Activated naive CD4-positive, alpha-beta T cell treated with anti-CD3 and anti-CD28 coated beads, Interleukin-2, amount 10 ng/mL, durations not matched to agents 7 days and 5 days (primary cell): Measurements from ENCODE around the gene AOPEP.

Experiments used
- CTCF ChIA-PET: fragments of 350-600 bp; sonication (Branson Sonifier 250); formaldehyde crosslinking; loops from one replicate; lab custom pipeline; 2021; ENCODE audit warnings: antibody characterized with exemption; lab: Charles Lee
- DNase-seq: peaks from one replicate; pipeline ENCODE4 v3.0.0-alpha.2; 2020
- H3K27ac Mint-ChIP-seq: one replicate; pipeline ENCODE4 v1.8.0; 2021; ENCODE audit warnings: mild to moderate bottlenecking, moderate library complexity, mixed read lengths
- H3K27me3 Mint-ChIP-seq: one replicate; pipeline ENCODE4 v1.8.0; 2021; ENCODE audit warnings: mild to moderate bottlenecking, mixed read lengths
- H3K36me3 Mint-ChIP-seq: one replicate; pipeline ENCODE4 v1.8.0; 2021; ENCODE audit warnings: mixed read lengths
- H3K4me1 Mint-ChIP-seq: one replicate; pipeline ENCODE4 v1.8.0; 2021; ENCODE audit warnings: mixed read lengths
- H3K4me3 Mint-ChIP-seq: one replicate; pipeline ENCODE4 v1.8.0; 2021; ENCODE audit warnings: mild to moderate bottlenecking, moderate library complexity, mixed read lengths
- H3K9me3 Mint-ChIP-seq: one replicate; pipeline ENCODE4 v1.8.0; 2021; ENCODE audit warnings: mixed read lengths

Gene AOPEP

GRCh38 chr9:95045751-95046150 lies 319.3 kb downstream of the AOPEP start:
- CTCF ChIA-PET, result interaction anchor here (1.2 kb wide), 1 partner anchor 21 kb away, joined by 3 read pairs; no protein-coding TSS in a partner anchor
- H3K4me1 Mint-ChIP-seq, result peaks cover 14% of the 10 kb centered on the region
- H3K4me3 Mint-ChIP-seq, result no peak overlapping the region
- DNase-seq, result no peak
- H3K27ac Mint-ChIP-seq, result no peak overlapping the region
- H3K9me3 Mint-ChIP-seq, result no peaks in the 10 kb centered on the region
- H3K27me3 Mint-ChIP-seq, result peaks cover 40% of the 10 kb centered on the region
- H3K36me3 Mint-ChIP-seq, result no peaks in the 10 kb centered on the region

DNA sequence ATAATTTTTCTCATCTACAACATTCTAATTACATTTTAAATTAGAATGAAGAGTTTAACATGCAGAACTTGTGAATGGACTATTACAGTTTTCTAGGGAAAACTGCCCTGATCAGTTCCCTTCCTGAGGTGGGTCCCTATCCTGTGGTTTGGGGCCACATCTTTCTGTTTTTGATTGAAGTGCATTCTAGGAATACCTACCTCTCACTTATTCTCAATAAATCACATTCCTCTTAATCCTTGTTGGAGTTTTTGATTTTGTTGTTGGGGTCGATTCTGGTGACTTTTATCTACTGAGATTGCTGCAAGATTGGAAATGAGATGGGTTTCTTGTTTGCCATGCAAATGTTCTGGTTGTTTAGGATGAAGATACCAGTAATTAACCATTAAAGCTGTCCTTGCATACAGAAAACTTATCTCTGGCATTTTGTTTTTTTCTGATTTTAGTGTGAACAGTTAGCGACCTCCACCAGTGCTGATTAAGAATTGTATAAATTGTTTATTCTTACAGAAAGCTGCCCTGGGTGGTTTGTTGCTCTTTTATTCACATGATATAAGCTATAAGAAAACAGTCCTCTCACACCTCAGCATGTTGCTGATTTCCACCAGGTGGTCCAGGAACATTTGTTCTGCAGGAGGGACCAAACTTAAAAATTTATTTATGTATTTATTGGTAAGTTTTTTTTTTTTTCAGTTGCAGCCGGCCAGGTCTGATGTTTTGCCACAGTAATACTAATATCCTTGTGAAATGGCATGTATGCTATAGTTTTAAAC lies 321.1 kb downstream of the AOPEP start:
- Mint-ChIP-seq H3K9me3 (no peaks in the 10 kb centered on the region), H3K4me3 (peak overlapping the region; percentile 58), H3K27ac (no peak overlapping the region), H3K36me3 (no peaks in the 10 kb centered on the region), H3K27me3 (peaks cover 44% of the 10 kb centered on the region), H3K4me1 (peaks cover 14% of the 10 kb centered on the region)
- no peak for DNase-seq
- CTCF ChIA-PET, result no interaction called here

GRCh38 chr9:95048225-95049087 lies 322.0 kb downstream of the AOPEP start:
- peak overlapping the region; percentile 69 for H3K4me3 Mint-ChIP-seq
- peaks cover 14% of the 10 kb centered on the region for H3K4me1 Mint-ChIP-seq
- H3K27ac Mint-ChIP-seq, result no peak overlapping the region
- peaks cover 44% of the 10 kb centered on the region for H3K27me3 Mint-ChIP-seq
- peak; percentile 55 for DNase-seq
- no peaks in the 10 kb centered on the region for H3K36me3 Mint-ChIP-seq
- no peaks in the 10 kb centered on the region for H3K9me3 Mint-ChIP-seq
- CTCF ChIA-PET, result interaction anchor here (1.2 kb wide), 1 partner anchor 167 kb away, joined by 3 read pairs; no protein-coding TSS in a partner anchor

DNA sequence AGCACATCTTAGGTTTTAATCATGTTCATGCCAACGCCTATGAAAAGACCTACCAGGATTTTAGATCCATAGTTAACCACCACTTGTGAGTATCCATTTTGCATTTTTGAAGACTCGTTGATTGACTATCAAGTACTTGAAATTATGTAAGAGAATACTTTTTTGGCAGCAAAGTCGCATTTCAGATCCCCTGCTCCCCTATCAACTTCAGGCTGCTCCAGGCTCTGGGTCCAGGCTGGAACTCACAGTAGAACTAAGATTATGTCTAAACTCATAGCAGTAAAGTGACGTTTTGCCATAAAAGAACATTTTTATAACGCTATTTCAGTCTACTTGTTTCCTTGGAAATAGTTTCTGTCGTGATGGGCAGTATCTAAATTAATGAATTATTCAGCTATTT lies 323.3 kb downstream of the AOPEP start:
- CTCF ChIA-PET, result interaction anchor here (1.2 kb wide), 1 partner anchor 168 kb away, joined by 3 read pairs; no protein-coding TSS in a partner anchor
- Mint-ChIP-seq H3K27ac (no peak overlapping the region), H3K4me3 (no peak overlapping the region), H3K27me3 (peaks cover 47% of the 10 kb centered on the region), H3K4me1 (peaks cover 14% of the 10 kb centered on the region), H3K9me3 (no peaks in the 10 kb centered on the region), H3K36me3 (no peaks in the 10 kb centered on the region)
- no peak for DNase-seq

DNA sequence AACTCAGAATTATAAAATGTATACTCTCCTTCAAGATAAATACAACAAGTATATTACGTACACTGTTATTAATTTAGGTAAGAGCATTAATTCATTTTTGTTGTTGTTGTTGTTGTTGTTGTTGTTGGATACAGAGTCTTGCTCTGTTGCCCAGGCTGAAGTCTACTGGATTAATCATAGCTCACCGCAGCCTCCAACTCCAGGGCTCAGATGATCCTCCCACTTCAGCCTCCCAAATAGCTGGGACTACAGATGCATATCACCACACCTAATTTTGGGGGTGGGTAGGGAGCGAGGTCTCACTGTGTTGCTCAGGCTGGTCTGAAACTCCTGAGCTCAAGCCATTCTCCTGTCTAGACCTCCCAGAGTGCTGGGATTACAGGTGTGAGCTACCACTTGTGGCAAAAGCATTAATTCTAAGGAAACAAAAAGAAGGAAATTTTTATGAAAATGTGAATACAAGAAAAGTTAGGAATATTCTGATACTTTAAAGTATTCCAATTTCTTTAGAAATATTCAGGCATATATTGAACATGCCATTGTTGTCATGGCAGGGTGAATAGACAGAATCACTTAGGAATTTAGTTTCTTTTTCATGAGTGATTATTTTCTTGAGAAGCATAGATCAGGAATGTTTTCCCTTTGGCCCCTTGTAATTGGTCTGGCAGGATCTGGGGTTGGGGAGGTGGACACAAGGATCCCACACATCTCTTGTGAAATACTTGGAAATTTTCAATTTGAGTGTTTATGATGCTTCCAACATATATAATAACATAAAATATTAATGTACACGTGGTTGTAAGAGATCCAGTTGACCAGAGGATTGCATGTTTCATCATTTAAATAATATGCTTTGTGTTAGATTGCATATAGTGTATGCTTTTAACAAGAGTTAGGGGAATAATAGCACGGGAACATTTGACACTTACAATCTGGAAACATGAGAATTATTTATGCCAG lies 327.4 kb downstream of the AOPEP start:
- no peak overlapping the region for H3K4me3 Mint-ChIP-seq
- peaks cover 6% of the 10 kb centered on the region for H3K4me1 Mint-ChIP-seq
- no peaks in the 10 kb centered on the region for H3K9me3 Mint-ChIP-seq
- DNase-seq, result no peak
- H3K36me3 Mint-ChIP-seq, result no peaks in the 10 kb centered on the region
- peaks cover 23% of the 10 kb centered on the region for H3K27me3 Mint-ChIP-seq
- CTCF ChIA-PET, result interaction anchor here (0.8 kb wide), 1 partner anchor 214 kb away, joined by 3 read pairs; no protein-coding TSS in a partner anchor
- no peak overlapping the region for H3K27ac Mint-ChIP-seq

DNA sequence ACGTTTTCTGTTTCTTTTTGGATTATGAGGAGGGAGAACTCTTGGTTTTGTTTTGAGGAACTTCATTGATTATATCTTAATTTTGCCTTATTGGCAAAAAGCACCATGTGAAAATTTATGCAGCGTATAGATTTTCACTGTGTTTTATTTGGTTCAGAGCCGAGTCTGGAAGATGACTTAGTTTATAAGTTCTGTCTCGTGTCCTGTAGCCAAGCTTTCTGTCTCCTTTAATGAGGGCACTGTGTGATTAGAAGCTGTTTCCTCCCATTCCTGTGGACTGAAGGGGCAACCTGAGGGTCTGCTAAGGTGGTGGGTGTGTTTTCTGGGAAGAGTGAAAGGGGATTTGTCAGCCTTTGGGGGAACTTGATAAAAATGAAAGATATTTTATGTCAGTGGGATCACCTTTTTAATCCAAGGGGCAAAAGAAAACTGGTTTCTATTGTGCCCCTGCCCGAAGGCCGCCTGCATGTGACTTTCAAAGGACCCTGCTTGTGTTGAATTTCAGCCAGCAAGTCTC lies 328.9 kb downstream of the AOPEP start:
- no peak for DNase-seq

GRCh38 chr9:95055851-95056551 lies 329.5 kb downstream of the AOPEP start:
- CTCF ChIA-PET, result no interaction called here
- Mint-ChIP-seq H3K36me3 (no peaks in the 10 kb centered on the region), H3K4me3 (no peak overlapping the region), H3K4me1 (no peaks in the 10 kb centered on the region), H3K27me3 (peaks cover 5% of the 10 kb centered on the region), H3K27ac (no peak overlapping the region), H3K9me3 (no peaks in the 10 kb centered on the region)
- DNase-seq, result no peak

More for the DNA sequence above, 328.9 kb downstream of the AOPEP start:
- CTCF ChIA-PET, result no interaction called here
- peaks cover 11% of the 10 kb centered on the region for H3K27me3 Mint-ChIP-seq
- H3K36me3 Mint-ChIP-seq, result no peaks in the 10 kb centered on the region
- no peaks in the 10 kb centered on the region for H3K4me1 Mint-ChIP-seq
- H3K4me3 Mint-ChIP-seq, result no peak overlapping the region
- H3K27ac Mint-ChIP-seq, result no peak overlapping the region
- no peaks in the 10 kb centered on the region for H3K9me3 Mint-ChIP-seq

DNA sequence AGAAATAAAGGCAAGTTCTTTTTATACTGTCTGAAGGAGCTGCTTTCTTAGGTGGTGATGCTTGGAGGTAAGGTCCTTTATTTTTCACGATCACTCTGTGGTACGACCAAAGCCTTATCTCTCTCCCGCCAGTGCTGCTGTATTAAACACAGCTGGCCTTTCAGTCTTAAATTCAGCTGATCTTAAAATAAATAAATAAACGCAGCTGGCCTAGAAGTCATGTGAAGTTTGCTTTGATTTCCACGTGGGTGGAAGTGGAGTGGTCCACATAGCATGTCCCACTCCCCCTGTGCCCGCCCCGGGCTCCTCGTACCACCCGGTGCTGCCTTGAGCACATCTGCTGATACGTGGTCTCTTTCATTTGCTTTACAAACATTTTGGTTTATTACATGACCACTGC lies 330.6 kb downstream of the AOPEP start:
- CTCF ChIA-PET, result no interaction called here
- Mint-ChIP-seq H3K27me3 (peaks cover 3% of the 10 kb centered on the region), H3K9me3 (no peaks in the 10 kb centered on the region), H3K27ac (no peak overlapping the region), H3K4me3 (no peak overlapping the region), H3K36me3 (no peaks in the 10 kb centered on the region), H3K4me1 (peaks cover 4% of the 10 kb centered on the region)
- DNase-seq, result no peak

DNA sequence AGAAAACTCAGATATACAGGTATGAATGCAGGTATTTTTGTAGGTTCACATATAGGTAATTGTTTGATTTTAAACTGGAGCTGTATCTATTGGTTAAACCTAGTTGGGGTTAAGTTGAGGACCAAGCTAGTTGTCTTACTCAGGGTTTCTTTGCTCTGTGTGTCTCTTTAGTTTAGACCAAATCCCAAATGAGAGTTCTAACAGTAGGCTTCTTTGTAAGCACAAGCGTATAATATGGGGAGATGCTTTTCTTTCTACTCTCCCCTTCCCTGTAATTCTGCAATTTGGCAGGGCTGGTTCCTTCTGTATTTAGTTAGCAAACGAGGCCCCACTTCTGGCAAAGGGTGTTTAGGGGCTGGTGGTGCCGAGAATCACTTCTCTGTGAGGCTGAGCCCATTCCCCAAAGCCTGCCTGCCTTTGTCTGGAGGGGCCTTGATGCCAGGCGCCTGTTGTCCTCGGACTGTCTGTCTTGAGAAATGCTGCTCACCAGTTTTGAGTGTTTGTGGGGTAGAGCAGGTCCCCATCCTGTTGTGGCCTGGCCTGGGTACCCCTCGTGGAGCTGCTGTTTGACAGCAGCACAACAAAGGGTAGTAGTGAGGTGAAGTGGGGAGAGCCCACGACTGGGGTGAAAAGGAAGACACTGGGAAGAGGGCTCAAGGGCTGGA lies 331.8 kb downstream of the AOPEP start:
- no peak overlapping the region for H3K4me3 Mint-ChIP-seq
- H3K36me3 Mint-ChIP-seq, result no peaks in the 10 kb centered on the region
- CTCF ChIA-PET, result no interaction called here
- no peak for DNase-seq
- H3K4me1 Mint-ChIP-seq, result peaks cover 6% of the 10 kb centered on the region
- no peak overlapping the region for H3K27ac Mint-ChIP-seq
- H3K27me3 Mint-ChIP-seq, result peaks cover 3% of the 10 kb centered on the region
- no peaks in the 10 kb centered on the region for H3K9me3 Mint-ChIP-seq

DNA sequence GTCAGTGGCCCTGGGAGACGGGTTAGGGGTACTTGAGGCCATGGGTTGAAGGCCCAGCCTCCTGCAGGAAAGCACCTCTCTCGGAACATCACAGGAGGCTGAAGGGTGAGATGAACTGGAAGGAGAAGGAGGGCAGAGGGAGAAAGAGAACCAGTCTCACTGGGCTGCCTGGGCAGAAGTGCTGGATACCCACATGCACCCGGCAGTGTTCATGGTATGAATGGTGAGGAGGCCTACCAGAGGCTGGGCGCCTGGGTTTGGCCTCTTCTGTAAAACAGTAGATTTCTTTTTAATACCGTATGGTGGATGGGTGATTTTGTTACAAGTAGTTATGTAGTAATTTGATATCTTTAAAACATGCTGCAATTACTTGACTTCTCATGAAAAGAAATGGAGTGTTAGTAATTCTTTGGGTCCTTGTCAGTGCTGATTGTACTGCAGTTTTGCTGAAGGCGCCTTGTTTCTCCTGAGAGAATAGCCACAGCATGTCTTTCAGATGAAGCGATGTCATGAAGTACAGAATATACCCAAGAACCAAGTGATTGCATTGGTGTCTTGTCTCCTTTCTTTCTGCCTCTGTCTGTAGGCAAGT lies 332.4 kb downstream of the AOPEP start:
- no peaks in the 10 kb centered on the region for H3K27me3 Mint-ChIP-seq
- no peaks in the 10 kb centered on the region for H3K36me3 Mint-ChIP-seq
- CTCF ChIA-PET, result no interaction called here
- no peak overlapping the region for H3K4me3 Mint-ChIP-seq
- no peak for DNase-seq
- no peaks in the 10 kb centered on the region for H3K9me3 Mint-ChIP-seq
- H3K27ac Mint-ChIP-seq, result no peak overlapping the region
- H3K4me1 Mint-ChIP-seq, result peaks cover 6% of the 10 kb centered on the region

DNA sequence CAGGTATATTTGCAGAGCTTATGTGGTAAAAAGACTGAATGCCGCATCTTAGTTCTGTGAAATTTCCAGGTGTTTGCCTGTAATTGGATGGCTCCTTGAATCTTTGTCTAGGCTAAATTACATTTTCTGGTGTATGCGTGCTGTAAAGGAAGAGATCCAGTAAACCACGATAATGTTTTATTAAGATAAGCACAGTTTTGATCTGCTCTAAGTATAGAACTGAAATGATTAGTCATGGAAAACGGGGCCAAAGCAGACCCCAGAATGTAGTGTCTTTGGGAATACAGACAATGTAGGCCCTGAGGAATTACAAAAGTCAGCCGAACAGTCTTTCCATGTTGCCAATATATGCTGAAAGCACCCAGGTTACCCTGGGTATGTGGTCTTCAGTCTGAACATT lies 333.7 kb downstream of the AOPEP start:
- CTCF ChIA-PET, result interaction anchor here (1.8 kb wide), 1 partner anchor 379 kb away, joined by 4 read pairs; no protein-coding TSS in a partner anchor
- no peaks in the 10 kb centered on the region for H3K36me3 Mint-ChIP-seq
- H3K27me3 Mint-ChIP-seq, result no peaks in the 10 kb centered on the region
- H3K9me3 Mint-ChIP-seq, result no peaks in the 10 kb centered on the region
- no peak overlapping the region for H3K27ac Mint-ChIP-seq
- H3K4me3 Mint-ChIP-seq, result no peak overlapping the region
- no peak for DNase-seq
- H3K4me1 Mint-ChIP-seq, result peaks cover 6% of the 10 kb centered on the region

DNA sequence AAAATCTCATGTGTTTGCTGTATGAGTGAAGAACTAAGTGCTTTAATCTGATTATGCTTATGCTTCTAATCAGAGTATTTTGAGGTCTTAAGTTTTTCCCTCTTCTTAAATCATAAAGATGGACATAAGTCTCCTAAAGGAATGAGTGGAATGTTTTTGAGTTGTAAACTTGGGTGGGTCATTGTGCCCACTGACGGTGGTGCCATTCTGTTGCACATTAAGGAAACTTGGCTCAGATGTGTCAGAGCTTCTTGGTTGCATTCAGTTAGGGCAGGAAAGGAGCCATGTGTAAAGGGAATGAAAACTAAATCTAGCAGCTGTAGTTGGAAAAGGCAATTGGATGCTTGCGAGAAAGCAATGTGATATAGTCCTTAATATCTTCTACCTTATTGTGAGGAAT lies 334.4 kb downstream of the AOPEP start:
- H3K9me3 Mint-ChIP-seq, result no peaks in the 10 kb centered on the region
- H3K27ac Mint-ChIP-seq, result no peak overlapping the region
- no peaks in the 10 kb centered on the region for H3K36me3 Mint-ChIP-seq
- H3K4me3 Mint-ChIP-seq, result no peak overlapping the region
- no peak for DNase-seq
- peaks cover 6% of the 10 kb centered on the region for H3K4me1 Mint-ChIP-seq
- CTCF ChIA-PET, result interaction anchor here (1.8 kb wide), 1 partner anchor 380 kb away, joined by 4 read pairs; no protein-coding TSS in a partner anchor
- no peaks in the 10 kb centered on the region for H3K27me3 Mint-ChIP-seq
